IPS-NIHi7 (cell line): Measurements from ENCODE around the gene CHD1.
A peak's percentile ranks its signal among the peaks of the same experiment; 100 is the strongest.

Experiments used
- DNase-seq: peaks from one replicate; pipeline ENCODE4 v3.0.0; 2012; ENCODE audit warnings: mixed read lengths; ENCODE audit errors: extremely low spot score

The CHD1 gene

DNA sequence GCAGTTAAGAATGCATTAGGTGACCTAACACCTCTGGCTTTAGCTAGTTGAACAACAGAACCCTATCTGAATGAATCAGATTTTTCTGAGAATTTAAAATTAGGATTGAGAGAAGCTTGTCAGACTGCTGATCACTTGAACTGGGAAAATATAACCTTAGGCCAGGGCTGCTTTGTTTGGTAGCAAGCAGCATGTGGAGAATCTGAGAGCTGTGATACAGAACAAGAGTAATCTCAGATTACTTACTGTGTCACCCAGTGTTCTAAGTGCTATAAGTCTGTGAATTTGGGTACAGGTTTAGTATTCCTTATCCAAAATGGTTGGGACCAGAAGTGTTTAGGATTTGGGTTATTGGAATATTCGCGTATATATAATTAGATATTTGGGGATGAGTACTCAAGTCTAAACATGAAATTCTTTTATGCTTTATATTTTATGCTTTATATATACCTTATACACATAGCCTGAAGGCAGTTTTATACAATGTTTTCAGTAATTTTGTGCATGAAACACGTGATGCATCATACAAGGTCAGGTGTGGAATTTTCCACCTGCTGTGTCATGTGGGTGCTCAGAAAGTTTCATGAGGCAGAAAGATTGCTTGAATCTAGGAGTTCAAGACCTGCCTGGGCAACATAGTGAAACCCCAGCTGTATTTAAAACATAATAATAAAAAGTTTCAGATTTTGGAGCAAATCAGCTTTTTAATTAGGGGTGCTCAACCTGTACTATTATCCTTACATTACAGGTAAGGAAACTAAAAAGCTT lies 8.3 kb upstream of the CHD1 start:
- no peak for DNase-seq

GRCh38 chr5:98935206-98935605 lies 6.4 kb upstream of the CHD1 start:
- DNase-seq, result no peak

GRCh38 chr5:98934546-98934945 lies 5.7 kb upstream of the CHD1 start:
- DNase-seq, result no peak

DNA sequence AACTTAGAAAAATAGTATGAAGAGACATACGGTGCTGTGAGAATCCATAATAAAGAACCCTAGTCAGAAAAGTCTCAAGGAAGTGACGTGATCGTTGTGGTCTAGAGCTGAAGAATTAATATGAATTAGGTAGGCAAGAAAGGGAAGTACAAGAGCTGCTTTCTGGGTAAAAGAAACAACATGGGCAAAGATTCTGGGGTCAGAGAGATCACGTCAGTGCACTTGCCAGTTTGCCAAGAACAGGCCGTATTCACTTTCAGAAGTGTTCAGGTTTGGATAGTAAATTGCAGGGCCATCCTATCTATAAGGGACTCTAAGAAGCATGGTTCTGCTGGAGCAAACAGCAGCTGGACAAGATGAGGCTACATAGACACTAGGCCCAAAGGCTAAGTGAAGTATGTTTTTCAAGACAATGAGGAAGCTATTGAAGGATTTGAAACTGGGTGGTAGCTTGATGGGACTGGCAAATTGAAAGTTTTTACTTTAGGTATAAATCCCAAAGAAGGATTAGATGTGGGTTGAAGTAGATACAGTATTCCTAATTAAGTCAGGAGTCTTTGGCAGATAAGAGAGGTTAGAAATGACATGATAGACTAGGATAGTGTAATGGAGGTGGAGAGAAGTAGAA lies 4.8 kb upstream of the CHD1 start:
- DNase-seq, result no peak

GRCh38 chr5:98930972-98931762 lies 2.4 kb upstream of the CHD1 start:
- no peak for DNase-seq

GRCh38 chr5:98929710-98930298 lies 997 bp upstream of the CHD1 start:
- no peak for DNase-seq

GRCh38 chr5:98927989-98928872 lies 576 bp downstream of the CHD1 start:
- DNase-seq, result peak; percentile 70

DNA sequence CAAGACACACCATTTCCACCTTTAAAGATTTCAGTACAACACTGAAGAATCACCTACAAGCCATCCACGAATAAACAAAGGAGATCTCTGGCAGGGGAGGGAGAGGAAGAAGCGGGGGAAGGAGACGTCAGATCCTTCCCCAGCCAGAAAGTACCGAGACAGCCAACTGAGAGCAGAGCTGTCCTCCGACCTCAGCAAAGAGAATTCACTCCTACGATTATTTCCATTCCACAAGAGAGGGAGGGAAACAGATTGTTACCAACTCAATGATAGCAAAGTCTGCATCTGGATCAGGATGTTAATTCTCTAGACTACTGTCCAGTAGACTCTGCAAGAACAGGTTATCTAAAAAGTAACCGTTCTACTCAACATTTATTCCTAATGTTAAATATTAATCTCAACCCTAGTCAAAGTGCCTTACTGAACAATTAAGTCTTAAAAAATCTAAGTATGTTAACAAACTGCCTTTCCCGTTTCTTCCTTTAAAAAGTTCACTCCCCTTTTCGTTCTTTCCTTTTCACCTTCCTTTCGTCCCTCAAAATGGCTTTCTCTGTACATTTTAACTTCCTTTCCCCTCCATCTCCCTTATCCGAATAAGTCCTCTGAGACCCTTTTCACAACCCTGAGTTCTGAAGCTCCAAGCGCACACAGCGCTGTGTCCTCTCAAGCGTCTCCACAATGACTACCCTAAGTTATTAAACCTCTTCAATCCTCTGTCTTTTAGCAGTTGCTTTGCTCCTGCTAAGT lies 1.4 kb downstream of the CHD1 start:
- peak; percentile 61 for DNase-seq

DNA sequence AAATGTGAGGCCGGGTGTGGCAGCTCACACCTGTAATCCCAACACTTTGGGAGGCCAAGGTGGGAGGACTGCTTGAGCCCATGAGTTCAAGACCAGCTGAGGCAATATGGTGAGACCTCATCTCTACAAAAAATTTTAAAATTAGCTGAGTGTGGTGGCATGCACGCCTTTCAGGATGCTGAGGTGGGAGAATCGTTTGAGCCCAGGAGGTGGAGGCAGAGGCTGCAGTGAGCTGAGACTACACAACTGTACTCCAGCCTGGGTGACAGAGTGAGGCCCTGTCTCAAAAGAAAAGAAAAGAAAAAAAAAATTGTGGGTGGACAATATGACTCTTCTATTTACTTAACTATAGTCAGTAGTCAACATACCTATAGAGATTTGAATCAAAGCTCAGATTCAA lies 4.8 kb downstream of the CHD1 start:
- no peak for DNase-seq

GRCh38 chr5:98921947-98922505 lies 6.8 kb downstream of the CHD1 start:
- DNase-seq, result no peak

DNA sequence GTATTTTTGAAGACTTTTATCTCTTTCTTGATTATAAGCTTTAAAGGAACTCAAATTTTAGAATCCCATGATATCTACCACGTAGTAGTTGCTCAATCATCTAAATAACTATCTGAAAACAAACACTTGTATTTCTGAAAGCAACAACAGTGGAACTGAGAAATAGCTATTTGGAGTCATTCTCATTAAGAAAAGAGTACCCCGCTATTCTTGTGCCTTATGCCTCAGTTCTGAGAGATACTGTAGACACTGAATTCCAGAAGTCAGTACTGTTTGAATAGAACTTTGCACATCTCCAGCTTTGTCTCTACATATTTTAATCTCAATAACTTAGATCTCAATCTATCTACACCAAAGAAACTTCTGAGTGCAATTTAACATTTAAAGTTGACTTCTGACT lies 11.4 kb downstream of the CHD1 start:
- no peak for DNase-seq

DNA sequence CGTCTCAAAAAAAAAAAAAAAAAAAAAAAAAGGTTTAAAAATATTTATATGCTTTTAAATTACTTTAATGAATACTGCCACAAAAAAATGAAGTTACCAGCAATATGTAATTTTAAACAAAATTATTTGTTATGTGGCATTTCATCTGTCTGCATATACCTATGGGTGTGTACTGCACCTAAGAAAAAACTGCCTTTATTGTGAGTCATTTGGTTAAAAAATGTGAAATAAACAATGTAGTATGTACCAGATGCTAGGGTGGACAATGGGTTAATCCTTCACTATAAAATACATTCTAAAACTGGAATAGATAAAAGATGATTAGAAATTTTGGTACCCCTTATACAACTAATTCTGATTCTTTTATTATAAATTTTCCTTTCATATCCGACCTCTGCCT lies 12.3 kb downstream of the CHD1 start:
- no peak for DNase-seq

GRCh38 chr5:98913911-98914310 lies 14.9 kb downstream of the CHD1 start:
- DNase-seq, result no peak

- no peak for DNase-seq
Measured at GRCh38 chr5:98911280-98912040, 17.3 kb downstream of the CHD1 start.

DNA sequence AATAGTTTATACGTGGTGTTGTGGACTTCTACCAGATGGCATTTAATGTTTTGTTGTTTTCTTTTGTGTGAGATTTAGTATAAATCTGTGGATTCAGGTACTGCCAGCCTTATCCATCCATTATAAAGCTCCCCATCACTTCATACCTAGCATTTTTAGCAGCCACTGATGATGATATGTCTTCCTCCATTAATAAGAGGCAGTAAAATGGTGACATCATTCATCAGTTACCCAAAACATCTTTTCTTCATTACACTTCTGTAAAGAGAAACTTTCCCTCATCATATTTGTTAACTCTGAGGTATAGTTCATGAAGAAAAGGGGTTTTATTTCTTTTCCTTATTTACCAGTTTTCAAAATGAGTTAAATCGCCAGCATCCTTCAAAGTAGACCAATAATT lies 19.4 kb downstream of the CHD1 start:
- DNase-seq, result no peak

DNA sequence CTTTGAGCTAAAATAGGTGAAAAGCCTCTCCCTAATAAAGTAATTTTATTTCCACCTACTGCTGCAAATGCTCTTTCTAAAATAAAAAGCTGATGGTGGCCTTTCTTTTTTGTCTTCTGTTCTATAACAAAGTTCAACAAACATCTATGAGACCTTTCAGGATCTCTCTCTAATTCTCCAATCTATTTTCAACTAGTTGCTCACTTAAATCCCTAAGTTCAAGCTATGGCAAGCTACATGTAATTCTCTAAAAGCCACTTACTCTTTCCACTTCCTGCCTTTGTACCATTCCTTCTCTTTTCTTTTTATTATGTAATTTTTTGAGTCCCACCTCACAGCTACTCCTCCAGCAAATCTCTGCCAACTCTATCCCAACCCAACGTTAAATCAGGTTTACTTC lies 20.9 kb downstream of the CHD1 start:
- no peak for DNase-seq

DNA sequence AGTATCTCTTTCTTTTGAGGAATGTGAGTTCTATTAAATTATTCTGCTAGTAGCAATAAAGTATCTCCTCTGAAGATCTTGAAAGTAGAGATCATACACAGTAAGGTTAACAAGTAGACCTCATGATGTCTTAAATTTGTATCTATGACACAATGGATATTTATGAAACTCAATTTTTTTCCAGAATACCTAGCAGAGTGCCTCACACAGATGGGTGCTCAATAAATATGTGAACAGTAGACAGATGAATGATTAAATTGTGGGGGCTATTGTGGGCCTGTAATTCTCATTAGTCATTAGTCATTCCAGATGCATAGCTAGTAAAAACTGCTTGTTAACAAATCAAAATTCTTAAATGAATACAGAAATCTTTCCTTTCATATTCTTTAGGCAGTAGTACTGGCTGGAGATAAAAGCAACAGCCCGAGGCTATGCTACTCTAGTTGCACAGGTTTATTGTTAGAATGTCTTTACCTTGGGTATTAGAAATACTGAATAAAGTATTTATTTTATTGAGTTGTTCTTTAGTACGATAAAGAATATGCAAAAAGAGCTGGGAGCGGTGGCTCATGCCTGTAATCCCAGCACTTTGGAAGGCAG lies 22.0 kb downstream of the CHD1 start:
- DNase-seq, result no peak

GRCh38 chr5:98905857-98906688 lies 22.7 kb downstream of the CHD1 start:
- DNase-seq, result peak; percentile 10
